Measurements from ENCODE around the gene COL12A1.

- TF ChIP-seq ZNF160 (CRISPR knock-in tag; IDR thresholded peaks at IDR 0.05) = no peak
- TF ChIP-seq, protein P1, sequence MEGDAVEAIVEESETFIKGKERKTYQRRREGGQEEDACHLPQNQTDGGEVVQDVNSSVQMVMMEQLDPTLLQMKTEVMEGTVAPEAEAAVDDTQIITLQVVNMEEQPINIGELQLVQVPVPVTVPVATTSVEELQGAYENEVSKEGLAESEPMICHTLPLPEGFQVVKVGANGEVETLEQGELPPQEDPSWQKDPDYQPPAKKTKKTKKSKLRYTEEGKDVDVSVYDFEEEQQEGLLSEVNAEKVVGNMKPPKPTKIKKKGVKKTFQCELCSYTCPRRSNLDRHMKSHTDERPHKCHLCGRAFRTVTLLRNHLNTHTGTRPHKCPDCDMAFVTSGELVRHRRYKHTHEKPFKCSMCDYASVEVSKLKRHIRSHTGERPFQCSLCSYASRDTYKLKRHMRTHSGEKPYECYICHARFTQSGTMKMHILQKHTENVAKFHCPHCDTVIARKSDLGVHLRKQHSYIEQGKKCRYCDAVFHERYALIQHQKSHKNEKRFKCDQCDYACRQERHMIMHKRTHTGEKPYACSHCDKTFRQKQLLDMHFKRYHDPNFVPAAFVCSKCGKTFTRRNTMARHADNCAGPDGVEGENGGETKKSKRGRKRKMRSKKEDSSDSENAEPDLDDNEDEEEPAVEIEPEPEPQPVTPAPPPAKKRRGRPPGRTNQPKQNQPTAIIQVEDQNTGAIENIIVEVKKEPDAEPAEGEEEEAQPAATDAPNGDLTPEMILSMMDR (CRISPR knock-in tag; IDR thresholded peaks at IDR 0.05) = no peak
- TF ChIP-seq JUND (CRISPR knock-in tag; IDR thresholded peaks at IDR 0.05) = no peak
- TF ChIP-seq HIVEP1 (CRISPR knock-in tag; IDR thresholded peaks at IDR 0.05) = no peak
- TF ChIP-seq, protein P2, sequence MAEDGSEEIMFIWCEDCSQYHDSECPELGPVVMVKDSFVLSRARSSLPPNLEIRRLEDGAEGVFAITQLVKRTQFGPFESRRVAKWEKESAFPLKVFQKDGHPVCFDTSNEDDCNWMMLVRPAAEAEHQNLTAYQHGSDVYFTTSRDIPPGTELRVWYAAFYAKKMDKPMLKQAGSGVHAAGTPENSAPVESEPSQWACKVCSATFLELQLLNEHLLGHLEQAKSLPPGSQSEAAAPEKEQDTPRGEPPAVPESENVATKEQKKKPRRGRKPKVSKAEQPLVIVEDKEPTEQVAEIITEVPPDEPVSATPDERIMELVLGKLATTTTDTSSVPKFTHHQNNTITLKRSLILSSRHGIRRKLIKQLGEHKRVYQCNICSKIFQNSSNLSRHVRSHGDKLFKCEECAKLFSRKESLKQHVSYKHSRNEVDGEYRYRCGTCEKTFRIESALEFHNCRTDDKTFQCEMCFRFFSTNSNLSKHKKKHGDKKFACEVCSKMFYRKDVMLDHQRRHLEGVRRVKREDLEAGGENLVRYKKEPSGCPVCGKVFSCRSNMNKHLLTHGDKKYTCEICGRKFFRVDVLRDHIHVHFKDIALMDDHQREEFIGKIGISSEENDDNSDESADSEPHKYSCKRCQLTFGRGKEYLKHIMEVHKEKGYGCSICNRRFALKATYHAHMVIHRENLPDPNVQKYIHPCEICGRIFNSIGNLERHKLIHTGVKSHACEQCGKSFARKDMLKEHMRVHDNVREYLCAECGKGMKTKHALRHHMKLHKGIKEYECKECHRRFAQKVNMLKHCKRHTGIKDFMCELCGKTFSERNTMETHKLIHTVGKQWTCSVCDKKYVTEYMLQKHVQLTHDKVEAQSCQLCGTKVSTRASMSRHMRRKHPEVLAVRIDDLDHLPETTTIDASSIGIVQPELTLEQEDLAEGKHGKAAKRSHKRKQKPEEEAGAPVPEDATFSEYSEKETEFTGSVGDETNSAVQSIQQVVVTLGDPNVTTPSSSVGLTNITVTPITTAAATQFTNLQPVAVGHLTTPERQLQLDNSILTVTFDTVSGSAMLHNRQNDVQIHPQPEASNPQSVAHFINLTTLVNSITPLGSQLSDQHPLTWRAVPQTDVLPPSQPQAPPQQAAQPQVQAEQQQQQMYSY (CRISPR knock-in tag; IDR thresholded peaks at IDR 0.05) = no peak
- no peak for TF ChIP-seq ZNF224 (CRISPR knock-in tag; IDR thresholded peaks at IDR 0.05)
- TF ChIP-seq CSRNP1 (CRISPR knock-in tag; IDR thresholded peaks at IDR 0.05) = no peak
- no peak for TF ChIP-seq EP300 (IDR thresholded peaks at IDR 0.05; ENCODE audit: low read depth in 2 of 2, low read length in 2 of 2)
- TF ChIP-seq EP300 (CRISPR knock-in tag; IDR thresholded peaks at IDR 0.05; ENCODE audit: borderline replicate concordance) = no peak
- no peak for TF ChIP-seq ZNF678 (CRISPR knock-in tag; IDR thresholded peaks at IDR 0.05)
- TF ChIP-seq NCOA1 (CRISPR knock-in tag; IDR thresholded peaks at IDR 0.05) = no peak
These were observed 88.2 kb downstream of the COL12A1 start for GRCh38 chr6:75117701-75118100.
